H9 (cell line): Measurements from ENCODE around the gene APOL1. TPM values are rescaled to one million over a fixed set of nuclear protein-coding genes. Genes with fewer than 3 reads are reported as not detected.

ENCODE experiments used
- DNase-seq: peaks from one replicate; pipeline ENCODE4 v3.0.0-alpha.2; 2017
- H2AFZ ChIP-seq: one replicate; pipeline ENCODE4 v1.6.1; 2013; ENCODE audit warnings: mild to moderate bottlenecking, low read length, control low read depth, moderate library complexity
- H2AK5ac ChIP-seq: 2 replicates; pipeline ENCODE4 v1.6.1; 2013; ENCODE audit warnings: low read length, control low read depth, mixed read lengths; ENCODE audit not compliant: insufficient read length
- H2BK120ac ChIP-seq: one replicate; pipeline ENCODE4 v1.6.1; 2013; ENCODE audit warnings: low read depth, mild to moderate bottlenecking, low read length, control low read depth, inconsistent platforms; ENCODE audit not compliant: poor library complexity, severe bottlenecking
- H2BK12ac ChIP-seq: 2 replicates; pipeline ENCODE4 v1.6.1; 2013; ENCODE audit warnings: low read length, control low read depth, mixed read lengths, low read depth; ENCODE audit not compliant: insufficient read length
- H2BK15ac ChIP-seq: 2 replicates; pipeline ENCODE4 v1.6.1; 2013; ENCODE audit warnings: low read depth, low read length, control low read depth
- H2BK20ac ChIP-seq: one replicate; pipeline ENCODE4 v1.6.1; 2013; ENCODE audit warnings: low read depth, mild to moderate bottlenecking, low read length, control low read depth, inconsistent platforms; ENCODE audit not compliant: poor library complexity, severe bottlenecking
- H2BK5ac ChIP-seq: 2 replicates; pipeline ENCODE4 v1.6.1; 2013; ENCODE audit warnings: low read length, control low read depth, mixed read lengths; ENCODE audit not compliant: insufficient read length
- H3K14ac ChIP-seq: 2 replicates; pipeline ENCODE4 v1.6.1; 2013; ENCODE audit warnings: low read length, control low read depth; ENCODE audit not compliant: insufficient read depth
- H3K18ac ChIP-seq: 2 replicates; pipeline ENCODE4 v1.6.1; 2013; ENCODE audit warnings: low read depth, mild to moderate bottlenecking, mixed read lengths, low read length, control low read depth; ENCODE audit not compliant: insufficient read length
- H3K23ac ChIP-seq: 2 replicates; pipeline ENCODE4 v1.6.1; 2013; ENCODE audit warnings: low read length, control low read depth, mixed read lengths, low read depth; ENCODE audit not compliant: insufficient read length
- H3K23me2 ChIP-seq: 2 replicates; pipeline ENCODE4 v1.6.1; 2013; ENCODE audit warnings: low read depth, mild to moderate bottlenecking, mixed read lengths, low read length, control low read depth; ENCODE audit not compliant: insufficient read length, poor library complexity, severe bottlenecking
- H3K27ac ChIP-seq: 2 replicates; pipeline ENCODE4 v1.5.1; 2013; ENCODE audit warnings: low read length, control low read depth, mixed read lengths, low read depth; ENCODE audit not compliant: insufficient read length
- H3K27me3 ChIP-seq: 2 replicates; pipeline ENCODE4 v1.6.1; 2013; ENCODE audit warnings: low read length, control low read depth, inconsistent platforms; ENCODE audit not compliant: insufficient read depth
- H3K4ac ChIP-seq: 2 replicates; pipeline ENCODE4 v1.6.1; 2013; ENCODE audit warnings: low read depth, mild to moderate bottlenecking, control low read depth, inconsistent platforms, low read length, moderate library complexity
- H3K4me1 ChIP-seq: 2 replicates; pipeline ENCODE4 v1.6.1; 2013; ENCODE audit warnings: low read length, control low read depth, inconsistent platforms; ENCODE audit not compliant: insufficient read depth
- H3K4me2 ChIP-seq: 2 replicates; pipeline ENCODE4 v1.6.1; 2013; ENCODE audit warnings: low read length, control low read depth, mixed read lengths; ENCODE audit not compliant: insufficient read length, insufficient read depth
- H3K56ac ChIP-seq: 2 replicates; pipeline ENCODE4 v1.6.1; 2013; ENCODE audit warnings: low read depth, mild to moderate bottlenecking, mixed read lengths, low read length, control low read depth; ENCODE audit not compliant: insufficient read length
- H3K79me1 ChIP-seq: 2 replicates; pipeline ENCODE4 v1.6.1; 2013; ENCODE audit warnings: low read depth, mild to moderate bottlenecking, moderate library complexity, low read length, control low read depth, inconsistent platforms; ENCODE audit not compliant: insufficient read depth, poor library complexity, severe bottlenecking
- H3K79me2 ChIP-seq: 2 replicates; pipeline ENCODE4 v1.6.1; 2013; ENCODE audit warnings: low read length, control low read depth, inconsistent platforms; ENCODE audit not compliant: insufficient read depth
- H3K9ac ChIP-seq: 2 replicates; pipeline ENCODE4 v1.6.1; 2013; ENCODE audit warnings: low read length, control low read depth, mixed read lengths; ENCODE audit not compliant: insufficient read length; ENCODE audit errors: extremely low read depth
- H3K9me3 ChIP-seq: one replicate; pipeline ENCODE4 v1.6.1; 2013; ENCODE audit warnings: low read depth, low read length, inconsistent platforms; ENCODE audit not compliant: control insufficient read depth
- H3T11ph ChIP-seq: one replicate; pipeline ENCODE4 v1.6.1; 2013; ENCODE audit warnings: mild to moderate bottlenecking, low read length, control low read depth, inconsistent platforms
- H4K20me1 ChIP-seq: one replicate; pipeline ENCODE4 v1.6.1; 2013; ENCODE audit not compliant: control insufficient read depth, insufficient read length, insufficient read depth
- H4K5ac ChIP-seq: 2 replicates; pipeline ENCODE4 v1.6.1; 2013; ENCODE audit warnings: low read depth, mild to moderate bottlenecking, mixed read lengths, low read length, control low read depth; ENCODE audit not compliant: insufficient read length
- H4K8ac ChIP-seq: replicated peaks from 2 replicates; pipeline ENCODE4 v1.6.1; 2013; ENCODE audit warnings: low read length, control low read depth, mixed read lengths, low read depth; ENCODE audit not compliant: insufficient read length
- H4K91ac ChIP-seq: 2 replicates; pipeline ENCODE4 v1.6.1; 2013; ENCODE audit warnings: low read depth, mild to moderate bottlenecking, moderate library complexity, mixed read lengths, low read length, control low read depth; ENCODE audit not compliant: insufficient read length
- H3K27ac Mint-ChIP-seq, 3 experiments: 2 replicates in 2 of 3; 3 replicates in 1 of 3; pipeline ENCODE4 v1.8.0; 2020 to 2021; ENCODE audit warnings: mixed read lengths in 3 of 3, mild to moderate bottlenecking in 1 of 3, moderate library complexity in 1 of 3
- H3K27me3 Mint-ChIP-seq: 2 replicates; pipeline ENCODE4 v1.8.0; 2021; ENCODE audit warnings: low read depth, mild to moderate bottlenecking, moderate library complexity, mixed read lengths
- H3K36me3 Mint-ChIP-seq, 3 experiments: 2 replicates in 2 of 3; 3 replicates in 1 of 3; pipeline ENCODE4 v1.8.0; 2020 to 2021; ENCODE audit warnings: low read depth in 3 of 3, mixed read lengths in 3 of 3; ENCODE audit not compliant: insufficient read depth in 1 of 3
- H3K4me1 Mint-ChIP-seq, 2 experiments: 2 replicates each; pipeline ENCODE4 v1.8.0; 2020; ENCODE audit warnings: mixed read lengths in 2 of 2
- H3K4me3 Mint-ChIP-seq, 2 experiments: 2 replicates in 1 of 2; 3 replicates in 1 of 2; pipeline ENCODE4 v1.8.0; 2020 to 2021; ENCODE audit warnings: mild to moderate bottlenecking in 2 of 2, mixed read lengths in 2 of 2, moderate library complexity in 1 of 2
- H3K9me3 Mint-ChIP-seq, 2 experiments: 2 replicates in 1 of 2; 3 replicates in 1 of 2; pipeline ENCODE4 v1.8.0; 2020; ENCODE audit warnings: mild to moderate bottlenecking in 2 of 2, mixed read lengths in 2 of 2, moderate library complexity in 1 of 2
- CTCF ChIP-seq: fragments of 200-600 bp; sonication (generic); conservative IDR thresholded peaks from 3 replicates; pipeline ENCODE4 v1.8.0; 2021; ENCODE audit warnings: antibody characterized with exemption, mild to moderate bottlenecking
- WGBS: extraction: QIAGEN DNeasy Blood & Tissue Kit; methylation state at CpG from one replicate; pipeline ENCODE4 v1.1.7; 2013; ENCODE audit warnings: missing lambda C conversion rate, low lambda C conversion rate, mixed read lengths; ENCODE audit not compliant: insufficient read length; ENCODE audit errors: extremely low coverage; 5-methylcytosine and 5-hydroxymethylcytosine counted together
- total RNA-seq: library from RNA; stranded (reverse); gene quantifications from 2 replicates; pipeline ENCODE4 v1.2.1, GENCODE V29; 2021

Gene APOL1
- total RNA-seq, 1 experiment from 2014 or later = not detected

GRCh38 chr22:36204001-36204631, 48.8 kb upstream of the APOL1 start:
- no peak for DNase-seq

More at GRCh38 chr22:36204001-36204631, 48.8 kb upstream of the APOL1 start:
- Histone ChIP-seq H3K9ac (no peak overlapping the region), H3K4me1 (no peaks in the 10 kb centered on the region), H3K56ac (no peak overlapping the region), H3K23me2 (no peaks in the 10 kb centered on the region), H2BK120ac (no peak overlapping the region), H3K79me2 (no peaks in the 10 kb centered on the region), H3K4ac (no peak overlapping the region), H4K91ac (no peak overlapping the region), H3K14ac (no peak overlapping the region), H2BK15ac (no peak overlapping the region), H4K5ac (no peak overlapping the region), H3T11ph (no peak overlapping the region), H3K23ac (no peak overlapping the region), H3K27ac (no peak overlapping the region), H3K4me2 (no peak overlapping the region), H4K8ac (no peak overlapping the region), H2BK5ac (no peak overlapping the region), H2BK12ac (no peak overlapping the region), H3K9me3 (no peaks in the 10 kb centered on the region), H3K18ac (no peak overlapping the region), H3K79me1 (no peaks in the 10 kb centered on the region), H2BK20ac (no peak overlapping the region), H4K20me1 (no peaks in the 10 kb centered on the region), H2AK5ac (no peak overlapping the region), H2AFZ (no peak overlapping the region), H3K27me3 (no peaks in the 10 kb centered on the region)
- no peak overlapping the region for H3K27ac Mint-ChIP-seq
- peaks cover 18 to 32% of the 10 kb centered on the region in 2 experiments for H3K4me1 Mint-ChIP-seq
- TF ChIP-seq CTCF = no peak
- peaks cover 4% of the 10 kb centered on the region for H3K27me3 Mint-ChIP-seq
- no peaks in the 10 kb centered on the region; a peak in 1 of 7 replicates for H3K36me3 Mint-ChIP-seq
- peaks cover 5% of the 10 kb centered on the region in 2 experiments for H3K9me3 Mint-ChIP-seq
- no CpG with 5 or more reads among the region's 8 CpGs for WGBS
- H3K4me3 Mint-ChIP-seq = no peak overlapping the region
